Prostate gland (tissue), 2 donors: ENCODE measurements around the gene PRKAB1. TPM values are rescaled to one million over a fixed set of nuclear protein-coding genes. Genes with fewer than 3 reads are reported as not detected.
"Not testable (repeated sequence)": the region's sequence is repeated elsewhere in the genome, so short reads cannot be mapped to it uniquely, and the experiment has no call there.

ENCODE experiments used
- DNase-seq: peaks from one replicate; pipeline ENCODE4 v3.0.0-alpha.2; 2019; ENCODE audit warnings: low spot score
- H3K27ac ChIP-seq, 2 donors: fragments of 200-600 bp; sonication (generic); 2 replicates each; pipeline ENCODE4 v1.5.1; 2017 to 2019
- H3K27me3 ChIP-seq: fragments of 200-600 bp; sonication (generic); replicated peaks from 2 replicates; pipeline ENCODE4 v1.5.1; 2019; ENCODE audit not compliant: insufficient read depth
- H3K36me3 ChIP-seq, 2 donors: fragments of 200-600 bp; sonication (generic); 1 replicate in 1 of 2; 2 replicates in 1 of 2; pipeline versions ENCODE4 v1.5.1 to v1.8.1; 2017 to 2019
- H3K4me1 ChIP-seq: fragments of 200-600 bp; sonication (generic); replicated peaks from 2 replicates; pipeline ENCODE4 v1.5.1; 2019
- H3K4me3 ChIP-seq, 2 donors: fragments of 200-600 bp; sonication (generic); 2 replicates each; pipeline ENCODE4 v1.5.1; 2017 to 2019
- H3K9me3 ChIP-seq: fragments of 200-600 bp; sonication (generic); 2 replicates; pipeline ENCODE4 v1.5.1; 2017
- CTCF ChIP-seq, 4 experiments: fragments of 200-600 bp in 2 of 4; fragments of 450-650 bp in 2 of 4; sonication (generic) in 2 of 4; IDR thresholded peaks; 1 replicate in 3 of 4; 2 replicates in 1 of 4; pipeline ENCODE4 v1.5.1; 2016 to 2019; ENCODE audit warnings: antibody characterized with exemption in 4 of 4, mild to moderate bottlenecking in 2 of 4, moderate library complexity in 2 of 4
- POLR2A ChIP-seq: fragments of 450-650 bp; IDR thresholded peaks from one replicate; pipeline ENCODE4 v1.6.1; 2016; ENCODE audit warnings: antibody characterized with exemption, mild to moderate bottlenecking
- POLR2AphosphoS5 ChIP-seq: sonication (generic); formaldehyde crosslinking; IDR thresholded peaks from one replicate; pipeline ENCODE4 v1.6.1; 2017; ENCODE audit warnings: antibody characterized with exemption
- WGBS: methylation state at CpG from one replicate; pipeline ENCODE4 v1.1.5; 2018; 5-methylcytosine and 5-hydroxymethylcytosine counted together
- intact Hi-C: fragments of 100-400 bp; cut with DNase I; formaldehyde crosslinking; loops from one replicate; pipeline ENCODE4 v1.14.2; 2022
- total RNA-seq, 2 donors: library from RNA; depleted of rRNA; stranded (reverse); fragments of >200 nt; gene quantifications; one replicate each; pipeline ENCODE4 v1.1.0, GENCODE V29; 2016

Gene PRKAB1
- total RNA-seq, 2 donors from 2014 or later = 17.3 to 36.7 TPM

- no peak overlapping the region for H3K4me3 ChIP-seq
- H3K36me3 ChIP-seq = no peaks in the 10 kb centered on the region
- intact Hi-C loops = no loop called here
- H3K27me3 ChIP-seq = no peaks in the 10 kb centered on the region
- H3K9me3 ChIP-seq = no peaks in the 10 kb centered on the region
- no peak overlapping the region for H3K27ac ChIP-seq
- no peaks in the 10 kb centered on the region for H3K4me1 ChIP-seq
- WGBS = 61% methylated on average over 4 of the region's 4 CpGs
- TF ChIP-seq POLR2A (no peak), CTCF (IDR thresholded peaks at IDR 0.05) (peak; percentile 14 to 40 (median 38)), POLR2AphosphoS5 (no peak)
- no peak for DNase-seq
Observed at GRCh38 chr12:119649202-119649808, 18.6 kb upstream of the PRKAB1 start.

- no peaks in the 10 kb centered on the region for H3K36me3 ChIP-seq
- H3K27ac ChIP-seq = no peak overlapping the region
- DNase-seq = no peak
- H3K9me3 ChIP-seq = no peaks in the 10 kb centered on the region
- no peak overlapping the region for H3K4me3 ChIP-seq
- no peaks in the 10 kb centered on the region for H3K4me1 ChIP-seq
- H3K27me3 ChIP-seq = no peaks in the 10 kb centered on the region
- WGBS = 67% methylated on average over 3 of the region's 3 CpGs
- intact Hi-C loops = no loop called here
- no peak for TF ChIP-seq POLR2A
- no peak for TF ChIP-seq CTCF (IDR thresholded peaks at IDR 0.05)
- TF ChIP-seq POLR2AphosphoS5 = no peak
Observed at GRCh38 chr12:119652665-119653064, 15.3 kb upstream of the PRKAB1 start.

GRCh38 chr12:119657001-119657400 is 10.9 kb upstream of the PRKAB1 start:
- H3K27me3 ChIP-seq, H3K9me3 ChIP-seq, intact Hi-C loops, H3K27ac ChIP-seq, H3K36me3 ChIP-seq, H3K4me3 ChIP-seq, H3K4me1 ChIP-seq, DNase-seq: not testable (repeated sequence)
- 80% methylated on average over 2 of the region's 2 CpGs for WGBS

GRCh38 chr12:119658166-119658565 is 9.8 kb upstream of the PRKAB1 start:
- WGBS = 92% methylated on average over 6 of the region's 6 CpGs

GRCh38 chr12:119659289-119659897 is 8.5 kb upstream of the PRKAB1 start:
- Histone ChIP-seq H3K9me3 (no peaks in the 10 kb centered on the region), H3K27me3 (no peaks in the 10 kb centered on the region), H3K4me1 (no peaks in the 10 kb centered on the region), H3K27ac (no peak overlapping the region), H3K36me3 (no peaks in the 10 kb centered on the region), H3K4me3 (no peak overlapping the region)
- 42% methylated on average over 6 of the region's 6 CpGs for WGBS
- intact Hi-C loops = no loop called here
- TF ChIP-seq CTCF (IDR thresholded peaks at IDR 0.05) (peak; percentile 34 to 75 (median 60)), POLR2A (no peak)
- DNase-seq = no peak

More at GRCh38 chr12:119658166-119658565, 9.8 kb upstream of the PRKAB1 start:
- H3K4me1 ChIP-seq, intact Hi-C loops, H3K9me3 ChIP-seq, H3K36me3 ChIP-seq, H3K4me3 ChIP-seq, H3K27ac ChIP-seq, DNase-seq, H3K27me3 ChIP-seq: not testable (repeated sequence)

- H3K27me3 ChIP-seq = no peaks in the 10 kb centered on the region
- H3K4me3 ChIP-seq = no peak overlapping the region
- WGBS = 85% methylated on average over 5 of the region's 5 CpGs
- intact Hi-C loops = no loop called here
- no peak overlapping the region for H3K27ac ChIP-seq
- H3K9me3 ChIP-seq = no peaks in the 10 kb centered on the region
- no peaks in the 10 kb centered on the region for H3K4me1 ChIP-seq
- no peak for TF ChIP-seq POLR2AphosphoS5
- no peak for TF ChIP-seq CTCF (IDR thresholded peaks at IDR 0.05)
- no peak for DNase-seq
- no peaks in the 10 kb centered on the region for H3K36me3 ChIP-seq
Observed at GRCh38 chr12:119660076-119660475, 7.9 kb upstream of the PRKAB1 start.
